CD4-positive, CD25-positive, alpha-beta regulatory T cell (primary cell): ENCODE measurements around the gene RASGRF1. TPM values are rescaled to one million over a fixed set of nuclear protein-coding genes. Genes with fewer than 3 reads are reported as not detected.
A peak's percentile ranks its signal among the peaks of the same experiment; 100 is the strongest.

Experiments
- ATAC-seq, 2 donors: fragments of 150-1000 bp; cut with Tn5 transposase; one replicate each; pipeline ENCODE4 v1.10.0; 2021; ENCODE audit warnings: low read depth in 2 of 2, moderate number of reproducible peaks in 2 of 2, moderate library complexity in 1 of 2
- DNase-seq, 3 donors: peaks; one replicate each; pipeline versions ENCODE4 v3.0.0 to v3.0.0-alpha.2; 2012 to 2022; ENCODE audit warnings: mixed read lengths in 1 of 3
- H3K27ac ChIP-seq: one replicate; pipeline ENCODE4 v1.7.0; 2013; ENCODE audit warnings: mild to moderate bottlenecking, low read length; ENCODE audit not compliant: insufficient read depth, poor library complexity, severe bottlenecking
- H3K27me3 ChIP-seq: one replicate; pipeline ENCODE4 v1.7.0; 2013; ENCODE audit warnings: low read length; ENCODE audit not compliant: control insufficient read depth, insufficient read depth
- H3K36me3 ChIP-seq: one replicate; pipeline ENCODE4 v1.7.0; 2013; ENCODE audit warnings: mild to moderate bottlenecking, low read length, moderate library complexity; ENCODE audit not compliant: control insufficient read depth, insufficient read depth
- H3K4me1 ChIP-seq: 2 replicates; pipeline ENCODE4 v1.7.0; 2013; ENCODE audit warnings: mild to moderate bottlenecking, low read length; ENCODE audit not compliant: insufficient read depth, control insufficient read depth, poor library complexity, severe bottlenecking
- H3K4me3 ChIP-seq: one replicate; pipeline ENCODE4 v1.7.0; 2013; ENCODE audit warnings: low read depth, mild to moderate bottlenecking, low read length, moderate library complexity
- H3K9me3 ChIP-seq, 2 experiments: 1 replicate in 1 of 2; 2 replicates in 1 of 2; pipeline ENCODE4 v1.7.0; 2013; ENCODE audit warnings: low read length in 2 of 2, mild to moderate bottlenecking in 1 of 2, moderate library complexity in 1 of 2; ENCODE audit not compliant: control insufficient read depth in 2 of 2
- H3K27ac Mint-ChIP-seq, 3 donors: one replicate each; pipeline ENCODE4 v1.8.0; 2020 to 2022; ENCODE audit warnings: mild to moderate bottlenecking in 3 of 3, mixed read lengths in 3 of 3, moderate library complexity in 2 of 3
- H3K27me3 Mint-ChIP-seq: one replicate; pipeline ENCODE4 v1.8.0; 2022; ENCODE audit warnings: mild to moderate bottlenecking, mixed read lengths
- H3K36me3 Mint-ChIP-seq: one replicate; pipeline ENCODE4 v1.8.0; 2020; ENCODE audit warnings: mixed read lengths
- H3K4me1 Mint-ChIP-seq, 4 donors: one replicate each; pipeline ENCODE4 v1.8.0; 2020 to 2022; ENCODE audit warnings: mixed read lengths in 4 of 4, mild to moderate bottlenecking in 1 of 4
- H3K4me3 Mint-ChIP-seq, 4 donors: one replicate each; pipeline ENCODE4 v1.8.0; 2020 to 2022; ENCODE audit warnings: mild to moderate bottlenecking in 4 of 4, mixed read lengths in 4 of 4, moderate library complexity in 3 of 4
- H3K9me3 Mint-ChIP-seq, 7 donors: one replicate each; pipeline ENCODE4 v1.8.0; 2020 to 2022; ENCODE audit warnings: mixed read lengths in 7 of 7, mild to moderate bottlenecking in 3 of 7, moderate library complexity in 2 of 7
- polyA plus RNA-seq, 4 donors: library from polyadenylated mRNA; unstranded; fragments of 300-500 nt; fragmentation: Illumina TruSeq; gene quantifications; one replicate each; pipeline ENCODE4 v1.2.3, GENCODE V29; 2021
- total RNA-seq: library from RNA; stranded (reverse); gene quantifications from one replicate; pipeline ENCODE4 v1.2.3, GENCODE V29; 2022

RASGRF1 gene
- total and polyA plus RNA-seq, 5 donors from 2014 or later, result not detected

- Histone ChIP-seq H3K4me1 (peaks cover 7% of the 10 kb centered on the region), H3K4me3 (no peak overlapping the region), H3K9me3 (no peaks in the 10 kb centered on the region), H3K27ac (no peak overlapping the region), H3K36me3 (no peaks in the 10 kb centered on the region), H3K27me3 (peaks cover 2% of the 10 kb centered on the region)
- peaks cover 0 to 7% (median 0%) of the 10 kb centered on the region in 4 donors for H3K4me1 Mint-ChIP-seq
- H3K36me3 Mint-ChIP-seq, result no peaks in the 10 kb centered on the region
- DNase-seq (no peak), ATAC-seq (no peak)
- peaks cover 71% of the 10 kb centered on the region for H3K27me3 Mint-ChIP-seq
- H3K4me3 Mint-ChIP-seq, result no peak overlapping the region
- no peak overlapping the region for H3K27ac Mint-ChIP-seq
- H3K9me3 Mint-ChIP-seq, result peaks cover 0 to 1% (median 0%) of the 10 kb centered on the region in 7 donors
Measured at GRCh38 chr15:79094611-79095021, 4.0 kb upstream of the RASGRF1 start.

- H3K36me3 ChIP-seq, result no peaks in the 10 kb centered on the region
- H3K27me3 ChIP-seq, result peaks cover 3% of the 10 kb centered on the region
- no peak overlapping the region for H3K27ac ChIP-seq
- H3K4me1 ChIP-seq, result peaks cover 7% of the 10 kb centered on the region
- peaks cover 0 to 7% (median 0%) of the 10 kb centered on the region in 4 donors for H3K4me1 Mint-ChIP-seq
- H3K9me3 ChIP-seq, result no peaks in the 10 kb centered on the region
- no peaks in the 10 kb centered on the region for H3K36me3 Mint-ChIP-seq
- no peak overlapping the region for H3K4me3 Mint-ChIP-seq
- peaks cover 71% of the 10 kb centered on the region for H3K27me3 Mint-ChIP-seq
- no peak overlapping the region for H3K4me3 ChIP-seq
- ATAC-seq, result no peak
- H3K27ac Mint-ChIP-seq, result no peak overlapping the region
- peaks cover 0 to 1% (median 0%) of the 10 kb centered on the region in 7 donors for H3K9me3 Mint-ChIP-seq
- DNase-seq, result no peak
Measured at GRCh38 chr15:79093352-79093935, 2.9 kb upstream of the RASGRF1 start.

GRCh38 chr15:79092382-79092781 is 1.8 kb upstream of the RASGRF1 start:
- Histone ChIP-seq H3K4me3 (no peak overlapping the region), H3K36me3 (no peaks in the 10 kb centered on the region), H3K27me3 (peaks cover 3% of the 10 kb centered on the region), H3K27ac (no peak overlapping the region), H3K4me1 (peaks cover 7% of the 10 kb centered on the region), H3K9me3 (no peaks in the 10 kb centered on the region)
- H3K36me3 Mint-ChIP-seq, result no peaks in the 10 kb centered on the region
- H3K9me3 Mint-ChIP-seq, result peaks cover 0 to 1% (median 0%) of the 10 kb centered on the region in 7 donors
- peaks cover 0 to 7% (median 0%) of the 10 kb centered on the region in 4 donors for H3K4me1 Mint-ChIP-seq
- peak overlapping the region in 2 of 4 donors; percentile 43 to 56 for H3K4me3 Mint-ChIP-seq
- H3K27me3 Mint-ChIP-seq, result peaks cover 68% of the 10 kb centered on the region
- ATAC-seq, result no peak
- no peak overlapping the region for H3K27ac Mint-ChIP-seq
- no peak for DNase-seq

GRCh38 chr15:79091204-79091867 is 756 bp upstream of the RASGRF1 start:
- no peak for ATAC-seq

GRCh38 chr15:79089890-79090486 is 592 bp downstream of the RASGRF1 start:
- Histone ChIP-seq H3K4me3 (no peak overlapping the region), H3K27ac (no peak overlapping the region), H3K27me3 (peaks cover 3% of the 10 kb centered on the region), H3K4me1 (peaks cover 7% of the 10 kb centered on the region), H3K9me3 (no peaks in the 10 kb centered on the region), H3K36me3 (no peaks in the 10 kb centered on the region)
- peaks cover 0 to 1% (median 0%) of the 10 kb centered on the region in 7 donors for H3K9me3 Mint-ChIP-seq
- ATAC-seq (no peak), DNase-seq (peak in 1 of 3 donors; percentile 3)
- no peak overlapping the region for H3K27ac Mint-ChIP-seq
- no peak overlapping the region for H3K4me3 Mint-ChIP-seq
- peaks cover 60% of the 10 kb centered on the region for H3K27me3 Mint-ChIP-seq
- peaks cover 0 to 7% (median 0%) of the 10 kb centered on the region in 4 donors for H3K4me1 Mint-ChIP-seq
- no peaks in the 10 kb centered on the region for H3K36me3 Mint-ChIP-seq

More at GRCh38 chr15:79091204-79091867, 756 bp upstream of the RASGRF1 start:
- Mint-ChIP-seq H3K27ac (no peak overlapping the region), H3K4me1 (peaks cover 0 to 7% (median 0%) of the 10 kb centered on the region in 4 donors), H3K27me3 (peaks cover 67% of the 10 kb centered on the region), H3K36me3 (no peaks in the 10 kb centered on the region), H3K9me3 (peaks cover 0 to 1% (median 0%) of the 10 kb centered on the region in 7 donors), H3K4me3 (no peak overlapping the region)
- Histone ChIP-seq H3K9me3 (no peaks in the 10 kb centered on the region), H3K4me1 (peaks cover 7% of the 10 kb centered on the region), H3K36me3 (no peaks in the 10 kb centered on the region), H3K4me3 (no peak overlapping the region), H3K27me3 (peaks cover 3% of the 10 kb centered on the region), H3K27ac (no peak overlapping the region)
- DNase-seq, result peak in 1 of 3 donors; percentile 26

GRCh38 chr15:79089331-79089889 is 1.2 kb downstream of the RASGRF1 start:
- Histone ChIP-seq H3K4me3 (no peak overlapping the region), H3K4me1 (peaks cover 7% of the 10 kb centered on the region), H3K36me3 (no peaks in the 10 kb centered on the region), H3K9me3 (no peaks in the 10 kb centered on the region), H3K27ac (no peak overlapping the region), H3K27me3 (peaks cover 3% of the 10 kb centered on the region)
- H3K9me3 Mint-ChIP-seq, result peaks cover 0 to 1% (median 0%) of the 10 kb centered on the region in 7 donors
- H3K27me3 Mint-ChIP-seq, result peaks cover 54% of the 10 kb centered on the region
- no peak overlapping the region for H3K4me3 Mint-ChIP-seq
- H3K36me3 Mint-ChIP-seq, result no peaks in the 10 kb centered on the region
- DNase-seq (no peak), ATAC-seq (no peak)
- peaks cover 0 to 7% (median 0%) of the 10 kb centered on the region in 4 donors for H3K4me1 Mint-ChIP-seq
- no peak overlapping the region for H3K27ac Mint-ChIP-seq

GRCh38 chr15:79088426-79089205 is 2.0 kb downstream of the RASGRF1 start:
- Mint-ChIP-seq H3K4me1 (peaks cover 0 to 7% (median 0%) of the 10 kb centered on the region in 4 donors), H3K36me3 (no peaks in the 10 kb centered on the region), H3K4me3 (no peak overlapping the region), H3K9me3 (peaks cover 0 to 1% (median 0%) of the 10 kb centered on the region in 7 donors), H3K27me3 (peaks cover 51% of the 10 kb centered on the region), H3K27ac (no peak overlapping the region)
- Histone ChIP-seq H3K9me3 (no peaks in the 10 kb centered on the region), H3K27ac (no peak overlapping the region), H3K4me3 (no peak overlapping the region), H3K4me1 (peaks cover 7% of the 10 kb centered on the region), H3K27me3 (peaks cover 3% of the 10 kb centered on the region), H3K36me3 (no peaks in the 10 kb centered on the region)
- ATAC-seq (no peak), DNase-seq (no peak)
